ENCODE results near the gene CTXND2.
"Not testable (repeated sequence)": the region's sequence is repeated elsewhere in the genome, so short reads cannot be mapped to it uniquely, and the experiment has no call there.

The CTXND2 gene

GRCh38 chr1:150893336-150893913 is 6.5 kb downstream of the CTXND2 start:
- DNase-seq, result no peak

GRCh38 chr1:150895618-150896017 is 8.7 kb downstream of the CTXND2 start:
- no peak for DNase-seq

GRCh38 chr1:150899795-150900194 is 12.9 kb downstream of the CTXND2 start:
- not testable (repeated sequence) for DNase-seq

GRCh38 chr1:150902346-150902745 is 15.4 kb downstream of the CTXND2 start:
- DNase-seq, result no peak

- no peak for DNase-seq
Measured at GRCh38 chr1:150902751-150903150, 15.8 kb downstream of the CTXND2 start.

- no peak for DNase-seq
Measured at GRCh38 chr1:150905301-150905700, 18.4 kb downstream of the CTXND2 start.

GRCh38 chr1:150906329-150906728 is 19.4 kb downstream of the CTXND2 start:
- DNase-seq, result no peak

- DNase-seq, result no peak
Measured at GRCh38 chr1:150906813-150907212, 19.9 kb downstream of the CTXND2 start.

- no peak for DNase-seq
Measured at GRCh38 chr1:150909585-150910180, 22.7 kb downstream of the CTXND2 start.

GRCh38 chr1:150912623-150913022 is 25.7 kb downstream of the CTXND2 start:
- no peak for DNase-seq

GRCh38 chr1:150917387-150917786 is 30.5 kb downstream of the CTXND2 start:
- no peak for DNase-seq

GRCh38 chr1:150922519-150922975 is 35.6 kb downstream of the CTXND2 start:
- peak; percentile 76 for DNase-seq

- peak; percentile 3 for DNase-seq
Measured at GRCh38 chr1:150925080-150925479, 38.1 kb downstream of the CTXND2 start.

- peak; percentile 91 for DNase-seq
Measured at GRCh38 chr1:150926097-150926741, 39.3 kb downstream of the CTXND2 start, which contains the start of gene SETDB1. Gene SETDB1, plus strand, starts transcription at chr1:150926363. Its CDS starts 1,352 bp downstream, at chr1:150927715.

- DNase-seq, result no peak
Measured at GRCh38 chr1:150927624-150928023, 40.7 kb downstream of the CTXND2 start.

GRCh38 chr1:150928286-150928685 is 41.4 kb downstream of the CTXND2 start:
- no peak for DNase-seq

- DNase-seq, result not testable (repeated sequence)
Measured at GRCh38 chr1:150928775-150929174, 41.8 kb downstream of the CTXND2 start.

- DNase-seq, result no peak
Measured at GRCh38 chr1:150931773-150932172, 44.8 kb downstream of the CTXND2 start.

GRCh38 chr1:150944856-150945255 is 57.9 kb downstream of the CTXND2 start:
- no peak for DNase-seq

GRCh38 chr1:150954708-150955107 is 67.8 kb downstream of the CTXND2 start:
- no peak for DNase-seq

GRCh38 chr1:150955280-150955679 is 68.3 kb downstream of the CTXND2 start:
- DNase-seq, result no peak

- DNase-seq, result no peak
Measured at GRCh38 chr1:150957666-150958065, 70.7 kb downstream of the CTXND2 start.

GRCh38 chr1:150960646-150961045 is 73.7 kb downstream of the CTXND2 start:
- no peak for DNase-seq

- DNase-seq, result no peak
Measured at GRCh38 chr1:150961756-150962155, 74.8 kb downstream of the CTXND2 start.

All from activated gamma-delta T cell treated with Interleukin-2 at 50 U/mL for 16 hours (primary cell).